Esophagus squamous epithelium (tissue), 5 donors: ENCODE data around the gene LGALS12. TPM values are rescaled to one million over a fixed set of nuclear protein-coding genes. Genes with fewer than 3 reads are reported as not detected.
A peak's percentile ranks its signal among the peaks of the same experiment; 100 is the strongest.

ENCODE experiments used
- DNase-seq: peaks from one replicate; lab custom pipeline; 2025; lab: John Stamatoyannopoulos, UW
- H3K27ac ChIP-seq, 4 donors: fragments of 200-600 bp; sonication (generic); one replicate each; pipeline ENCODE4 v1.5.1; 2016 to 2019; ENCODE audit warnings: mild to moderate bottlenecking in 1 of 4
- H3K27me3 ChIP-seq, 4 donors: fragments of 200-600 bp; sonication (generic); 1 replicate in 3 of 4; 2 replicates in 1 of 4; pipeline versions ENCODE4 v1.5.1 to v1.6.0; 2017 to 2021; ENCODE audit warnings: antibody characterized with exemption in 1 of 4
- H3K36me3 ChIP-seq, 3 donors: fragments of 200-600 bp; sonication (generic); one replicate each; pipeline ENCODE4 v1.5.1; 2016 to 2019
- H3K4me1 ChIP-seq, 3 donors: fragments of 200-600 bp; sonication (generic); one replicate each; pipeline ENCODE4 v1.5.1; 2017 to 2019
- H3K4me3 ChIP-seq, 4 donors: fragments of 200-600 bp; sonication (generic); 1 replicate in 3 of 4; 2 replicates in 1 of 4; pipeline ENCODE4 v1.5.1; 2016 to 2019; ENCODE audit warnings: mild to moderate bottlenecking in 2 of 4, moderate library complexity in 1 of 4
- H3K9me3 ChIP-seq, 3 donors: fragments of 200-600 bp; sonication (generic); one replicate each; pipeline ENCODE4 v1.5.1; 2016 to 2019
- CTCF ChIP-seq, 6 experiments: fragments of 450-650 bp in 4 of 6; fragments of 200-600 bp in 2 of 6; sonication (generic) in 2 of 6; IDR thresholded peaks; one replicate each; pipeline ENCODE4 v1.5.1; 2016 to 2019; ENCODE audit warnings: antibody characterized with exemption in 6 of 6, mild to moderate bottlenecking in 4 of 6, moderate library complexity in 4 of 6
- POLR2A ChIP-seq, 4 donors: fragments of 450-650 bp; IDR thresholded peaks; one replicate each; pipeline ENCODE4 v1.6.1; 2017; ENCODE audit warnings: antibody characterized with exemption in 4 of 4, mild to moderate bottlenecking in 4 of 4, moderate library complexity in 3 of 4
- WGBS, 2 donors: methylation state at CpG; one replicate each; pipeline ENCODE4 v1.1.5; 2018; 5-methylcytosine and 5-hydroxymethylcytosine counted together
- intact Hi-C: fragments of 100-400 bp; cut with DNase I; formaldehyde crosslinking; loops from one replicate; pipeline ENCODE4 v1.15.0; 2022
- total RNA-seq, 4 donors: library from RNA; depleted of rRNA; stranded (reverse); fragments of >200 nt; gene quantifications; one replicate each; pipeline ENCODE4 v1.1.0, GENCODE V29; 2016
- donor health status: DM: yes; HTN: yes; CAD: no.

The LGALS12 gene
- total RNA-seq, 4 donors from 2014 or later, result not detected

- Histone ChIP-seq H3K4me1 (peaks cover 0 to 46% (median 8%) of the 10 kb centered on the region in 3 donors), H3K4me3 (peak overlapping the region in 1 of 4 donors; percentile 68), H3K9me3 (peaks cover 0 to 12% (median 0%) of the 10 kb centered on the region in 3 donors), H3K36me3 (no peaks in the 10 kb centered on the region), H3K27ac (peak overlapping the region in 3 of 4 donors; percentile 59 to 81 (median 81)), H3K27me3 (peaks cover 0 to 28% (median 0%) of the 10 kb centered on the region in 4 donors)
- WGBS, 2 donors, result 29 to 78% methylated on average over 3 of the region's 3 CpGs
- intact Hi-C loops, result no loop called here
- no peak for TF ChIP-seq POLR2A (IDR thresholded peaks at IDR 0.05)
- no peak for TF ChIP-seq CTCF (IDR thresholded peaks at IDR 0.05)
- DNase-seq, result no peak
Measured at GRCh38 chr11:63489879-63490278, 16.0 kb upstream of the LGALS12 start.

- TF ChIP-seq CTCF (IDR thresholded peaks at IDR 0.05) (no peak), POLR2A (IDR thresholded peaks at IDR 0.05) (no peak)
- DNase-seq, result no peak
Measured at GRCh38 chr11:63490551-63491239, 15.2 kb upstream of the LGALS12 start, which contains the start of gene PLAAT5. Gene PLAAT5 (minus strand): TSS chr11:63491167. CDS start chr11:63491034, 133 bp downstream.

GRCh38 chr11:63491240-63491587 lies 14.7 kb upstream of the LGALS12 start:
- Histone ChIP-seq H3K36me3 (no peaks in the 10 kb centered on the region), H3K4me3 (peak overlapping the region; percentile 39 to 68 (median 47)), H3K27me3 (peaks cover 0 to 28% (median 0%) of the 10 kb centered on the region in 4 donors), H3K27ac (peak overlapping the region; percentile 59 to 81 (median 72)), H3K4me1 (peaks cover 0 to 51% (median 8%) of the 10 kb centered on the region in 3 donors), H3K9me3 (no peaks in the 10 kb centered on the region)
- intact Hi-C loops, result no loop called here
- DNase-seq, result no peak
- TF ChIP-seq POLR2A (IDR thresholded peaks at IDR 0.05), result no peak
- TF ChIP-seq CTCF (IDR thresholded peaks at IDR 0.05), result no peak
- 1 to 5% methylated on average over 11 to 13 of the region's 13 CpGs for WGBS, 2 donors

More at GRCh38 chr11:63490551-63491239, 15.2 kb upstream of the LGALS12 start, which contains the start of gene PLAAT5:
- 5 to 19% methylated on average over 26 to 33 of the region's 60 CpGs for WGBS, 2 donors
- Histone ChIP-seq H3K4me1 (peaks cover 0 to 51% (median 8%) of the 10 kb centered on the region in 3 donors), H3K9me3 (peaks cover 0 to 5% (median 0%) of the 10 kb centered on the region in 3 donors), H3K4me3 (peak within 1 kb of the TSS; percentile 39 to 68 (median 47)), H3K36me3 (no peaks in the 10 kb centered on the region), H3K27me3 (peaks cover 0 to 28% (median 0%) of the 10 kb centered on the region in 4 donors), H3K27ac (peak within 1 kb of the TSS; percentile 59 to 81 (median 72))
- intact Hi-C loops, result no loop called here

- H3K27ac ChIP-seq, result peak overlapping the region in 2 of 4 donors; percentile 59 to 81
- H3K4me3 ChIP-seq, result peak overlapping the region in 3 of 4 donors; percentile 39 to 68 (median 55)
- no peaks in the 10 kb centered on the region for H3K9me3 ChIP-seq
- no peaks in the 10 kb centered on the region for H3K36me3 ChIP-seq
- 50% methylated on average over 11 of the region's 11 CpGs for WGBS, 2 donors
- peaks cover 0 to 28% (median 0%) of the 10 kb centered on the region in 4 donors for H3K27me3 ChIP-seq
- intact Hi-C loops, result no loop called here
- no peak for DNase-seq
- TF ChIP-seq CTCF (IDR thresholded peaks at IDR 0.05), result no peak
- H3K4me1 ChIP-seq, result peaks cover 0 to 51% (median 8%) of the 10 kb centered on the region in 3 donors
Measured at GRCh38 chr11:63491636-63492372, 14.1 kb upstream of the LGALS12 start.
